Body of pancreas (tissue), 4 donors: ENCODE data around the gene SYCP2L.

Source experiments
- CTCF ChIP-seq, 7 experiments: fragments of 450-650 bp in 4 of 7; fragments of 200-600 bp in 3 of 7; sonication (generic) in 3 of 7; IDR thresholded peaks; one replicate each; pipeline ENCODE4 v1.5.1; 2016 to 2019; ENCODE audit warnings: antibody characterized with exemption in 7 of 7
- POLR2A ChIP-seq, 3 donors: fragments of 450-650 bp; IDR thresholded peaks; one replicate each; pipeline ENCODE4 v1.6.1; 2016; ENCODE audit warnings: antibody characterized with exemption in 3 of 3, mild to moderate bottlenecking in 2 of 3

- TF ChIP-seq CTCF (IDR thresholded peaks at IDR 0.05) (peak; percentile 56 to 81 (median 71)), POLR2A (IDR thresholded peaks at IDR 0.05) (no peak)
Observed at GRCh38 chr6:10954590-10955010, 67.7 kb downstream of the SYCP2L start.
